ENCODE results near the gene SMC6. TPM values are rescaled to one million over a fixed set of nuclear protein-coding genes. Genes with fewer than 3 reads are reported as not detected.

Gene SMC6
- polyA plus RNA-seq, 1 donor (not counting 4 experiments of a cell fraction or from before 2014, with no cell fraction given), result 24.4 TPM

- H3K9ac ChIP-seq (ENCODE audit: control insufficient read depth, extremely low read depth, insufficient read depth, low read length), result no peak overlapping the region
- no peaks in the 10 kb centered on the region for H3K9me3 ChIP-seq (ENCODE audit: control insufficient read depth, low read depth, low read length)
- H3K79me2 ChIP-seq (ENCODE audit: control insufficient read depth, insufficient read depth, low read length), result no peaks in the 10 kb centered on the region
- H3K4me1 ChIP-seq (ENCODE audit: control insufficient read depth, extremely low read depth, insufficient read depth, low read length), result peaks cover 15% of the 10 kb centered on the region
- no peaks in the 10 kb centered on the region for H3K9me1 ChIP-seq (ENCODE audit: control insufficient read depth, extremely low read depth, insufficient read depth, low read length)
- H3K27me3 ChIP-seq (ENCODE audit: control insufficient read depth, extremely low read depth, insufficient read depth, low read length), result no peaks in the 10 kb centered on the region
- H3K4me2 ChIP-seq (ENCODE audit: control insufficient read depth, extremely low read depth, insufficient read depth, low read depth, low read length), result no peak overlapping the region
- no peak overlapping the region for H3K27ac ChIP-seq (ENCODE audit: control insufficient read depth, insufficient read depth, low read length)
- no peak for DNase-seq (ENCODE audit: low read depth, low spot score)
- H4K20me1 ChIP-seq (ENCODE audit: control insufficient read depth, extremely low read depth, insufficient read depth, low read length), result no peaks in the 10 kb centered on the region
- dilution Hi-C loops (cut with MboI; ENCODE audit: extremely low pct_ligation_motif_present, low sequenced_read_pairs), result no loop called here
- no peak for FAIRE-seq
- no peak for TF ChIP-seq EZH2 (IDR thresholded peaks at IDR 0.05; ENCODE audit: low read length)
- no peak for TF ChIP-seq CTCF (optimal IDR thresholded peaks at IDR 0.05 in 1 of 3, IDR thresholded peaks at IDR 0.05 in 1 of 3, conservative IDR thresholded peaks at IDR 0.05 in 1 of 3; ENCODE audit: extremely low read depth in 1 of 3, insufficient read depth in 2 of 3, low read length in 3 of 3)
- no peak overlapping the region for H2AFZ ChIP-seq (ENCODE audit: control insufficient read depth, low read length)
- peaks cover 0 to 4% of the 10 kb centered on the region in 2 experiments for H3K36me3 ChIP-seq (ENCODE audit: control insufficient read depth in 2 of 2, extremely low read depth in 1 of 2, insufficient read depth in 2 of 2, low read length in 2 of 2)
- H3K4me3 ChIP-seq (ENCODE audit: control insufficient read depth in 2 of 3, extremely low read depth in 1 of 3, insufficient read depth in 2 of 3, low read depth in 1 of 3, low read length in 3 of 3), result no peak overlapping the region
Observed at GRCh38 chr2:17649026-17649425, 104.6 kb downstream of the SMC6 start.

GRCh38 chr2:17648581-17648980 lies 105.0 kb downstream of the SMC6 start:
- Histone ChIP-seq H3K79me2 (ENCODE audit: control insufficient read depth, insufficient read depth, low read length) (no peaks in the 10 kb centered on the region), H3K27ac (ENCODE audit: control insufficient read depth, insufficient read depth, low read length) (no peak overlapping the region), H3K9me1 (ENCODE audit: control insufficient read depth, extremely low read depth, insufficient read depth, low read length) (no peaks in the 10 kb centered on the region), H3K36me3 (ENCODE audit: control insufficient read depth in 2 of 2, extremely low read depth in 1 of 2, insufficient read depth in 2 of 2, low read length in 2 of 2) (peaks cover 0 to 4% of the 10 kb centered on the region in 2 experiments), H3K4me1 (ENCODE audit: control insufficient read depth, extremely low read depth, insufficient read depth, low read length) (peaks cover 18% of the 10 kb centered on the region), H3K9me3 (ENCODE audit: control insufficient read depth, low read depth, low read length) (no peaks in the 10 kb centered on the region), H3K9ac (ENCODE audit: control insufficient read depth, extremely low read depth, insufficient read depth, low read length) (no peak overlapping the region), H2AFZ (ENCODE audit: control insufficient read depth, low read length) (no peak overlapping the region), H3K4me3 (ENCODE audit: control insufficient read depth in 2 of 3, extremely low read depth in 1 of 3, insufficient read depth in 2 of 3, low read depth in 1 of 3, low read length in 3 of 3) (no peak overlapping the region), H3K27me3 (ENCODE audit: control insufficient read depth, extremely low read depth, insufficient read depth, low read length) (no peaks in the 10 kb centered on the region), H4K20me1 (ENCODE audit: control insufficient read depth, extremely low read depth, insufficient read depth, low read length) (no peaks in the 10 kb centered on the region), H3K4me2 (ENCODE audit: control insufficient read depth, extremely low read depth, insufficient read depth, low read depth, low read length) (no peak overlapping the region)
- FAIRE-seq (no peak), DNase-seq (ENCODE audit: low read depth, low spot score) (no peak)
- dilution Hi-C loops (cut with MboI; ENCODE audit: extremely low pct_ligation_motif_present, low sequenced_read_pairs), result no loop called here
- TF ChIP-seq CTCF (optimal IDR thresholded peaks at IDR 0.05 in 1 of 3, IDR thresholded peaks at IDR 0.05 in 1 of 3, conservative IDR thresholded peaks at IDR 0.05 in 1 of 3; ENCODE audit: extremely low read depth in 1 of 3, insufficient read depth in 2 of 3, low read length in 3 of 3), result no peak
- TF ChIP-seq EZH2 (IDR thresholded peaks at IDR 0.05; ENCODE audit: low read length), result no peak
